Fibroblast of skin of abdomen (primary cell): ENCODE data around the gene HK2.
A peak's percentile ranks its signal among the peaks of the same experiment; 100 is the strongest.

Source experiments
- DNase-seq: peaks from one replicate; pipeline ENCODE4 v3.0.0-alpha.2; 2013

The HK2 gene

GRCh38 chr2:74857725-74858124 lies 23.8 kb downstream of the HK2 start:
- no peak for DNase-seq

- DNase-seq: no peak
Observed at GRCh38 chr2:74858281-74858680, 24.4 kb downstream of the HK2 start.

GRCh38 chr2:74860079-74860478 lies 26.2 kb downstream of the HK2 start:
- DNase-seq: no peak

GRCh38 chr2:74860521-74860920 lies 26.6 kb downstream of the HK2 start:
- no peak for DNase-seq

- DNase-seq: no peak
Observed at GRCh38 chr2:74861531-74861930, 27.6 kb downstream of the HK2 start.

GRCh38 chr2:74862020-74862964 lies 28.4 kb downstream of the HK2 start:
- no peak for DNase-seq

GRCh38 chr2:74863802-74864248 lies 29.9 kb downstream of the HK2 start:
- DNase-seq: no peak

GRCh38 chr2:74864728-74865722 lies 31.1 kb downstream of the HK2 start:
- peak; percentile 44 for DNase-seq

GRCh38 chr2:74865770-74866674 lies 32.1 kb downstream of the HK2 start:
- no peak for DNase-seq

GRCh38 chr2:74867841-74868658 lies 34.1 kb downstream of the HK2 start:
- no peak for DNase-seq

GRCh38 chr2:74869517-74869916 lies 35.6 kb downstream of the HK2 start:
- DNase-seq: no peak

- no peak for DNase-seq
Observed at GRCh38 chr2:74870951-74871350, 37.0 kb downstream of the HK2 start.

- DNase-seq: no peak
Observed at GRCh38 chr2:74871414-74871813, 37.5 kb downstream of the HK2 start.

GRCh38 chr2:74872389-74872836 lies 38.5 kb downstream of the HK2 start:
- DNase-seq: no peak

- DNase-seq: no peak
Observed at GRCh38 chr2:74873012-74873665, 39.2 kb downstream of the HK2 start.

- DNase-seq: no peak
Observed at GRCh38 chr2:74873678-74874640, 40.0 kb downstream of the HK2 start.

GRCh38 chr2:74876081-74876886 lies 42.4 kb downstream of the HK2 start:
- peak; percentile 42 for DNase-seq

- DNase-seq: no peak
Observed at GRCh38 chr2:74877376-74877775, 43.4 kb downstream of the HK2 start.
